HepG2 (cell line): ENCODE results near the gene IRF2BPL. TPM values are rescaled to one million over a fixed set of nuclear protein-coding genes. Genes with fewer than 3 reads are reported as not detected.

Source experiments
- BRD4 ChIP-seq: sonication (generic); formaldehyde crosslinking; IDR thresholded peaks from 2 replicates; pipeline ENCODE4 v1.4.0; 2020; ENCODE audit warnings: missing genetic modification reagents
- ETS1 ChIP-seq: sonication (generic); formaldehyde crosslinking; IDR thresholded peaks from 2 replicates; pipeline ENCODE4 v1.4.0; 2020; ENCODE audit warnings: missing genetic modification reagents
- FOXK1 ChIP-seq: sonication (generic); formaldehyde crosslinking; IDR thresholded peaks from 2 replicates; pipeline ENCODE4 v1.4.0; 2020; ENCODE audit warnings: low read depth, missing genetic modification reagents, borderline replicate concordance
- HNRNPH1 ChIP-seq: fragments of 200-400 bp; formaldehyde crosslinking; optimal IDR thresholded peaks from 2 replicates; pipeline ENCODE3; 2017; ENCODE audit warnings: mild to moderate bottlenecking, low read depth, low read length
- ISL2 ChIP-seq: sonication (generic); formaldehyde crosslinking; IDR thresholded peaks from 2 replicates; pipeline ENCODE4 v1.5.0; 2020; ENCODE audit warnings: missing genetic modification reagents
- KDM1A ChIP-seq: IDR thresholded peaks from 2 replicates; pipeline ENCODE4 v1.6.1; 2016; ENCODE audit warnings: missing compliant biosample characterization
- KDM6A ChIP-seq: IDR thresholded peaks from 2 replicates; pipeline ENCODE4 v1.6.1; 2016; ENCODE audit warnings: low read depth
- KLF11 ChIP-seq: IDR thresholded peaks from 2 replicates; pipeline ENCODE4 v1.6.1; 2016; ENCODE audit warnings: missing compliant biosample characterization
- MIER2 ChIP-seq: IDR thresholded peaks from 2 replicates; pipeline ENCODE4 v1.6.1; 2016; ENCODE audit warnings: missing biosample characterization, missing genetic modification reagents
- MIER3 ChIP-seq: IDR thresholded peaks from 2 replicates; pipeline ENCODE4 v1.6.1; 2016; ENCODE audit warnings: missing compliant biosample characterization, borderline replicate concordance
- NAIF1 ChIP-seq: sonication (generic); formaldehyde crosslinking; IDR thresholded peaks from 2 replicates; pipeline ENCODE4 v1.5.0; 2020; ENCODE audit warnings: mild to moderate bottlenecking, missing genetic modification reagents, borderline replicate concordance
- PHF8 ChIP-seq: sonication (generic); formaldehyde crosslinking; IDR thresholded peaks from 2 replicates; pipeline ENCODE4 v1.5.0; 2020; ENCODE audit warnings: missing genetic modification reagents
- PPARG ChIP-seq: conservative IDR thresholded peaks from 2 replicates; pipeline ENCODE4 v1.6.1; 2016; ENCODE audit warnings: missing biosample characterization, missing genetic modification reagents
- SIN3A ChIP-seq: IDR thresholded peaks from 2 replicates; pipeline ENCODE4 v1.6.1; 2011; ENCODE audit warnings: low read depth, mild to moderate bottlenecking, control low read depth, low read length, borderline replicate concordance
- SOX5 ChIP-seq: IDR thresholded peaks from 2 replicates; pipeline ENCODE4 v1.6.1; 2016; ENCODE audit warnings: borderline replicate concordance
- TFDP1 ChIP-seq: IDR thresholded peaks from 2 replicates; pipeline ENCODE4 v1.6.1; 2016; ENCODE audit warnings: missing compliant biosample characterization, missing genetic modification reagents, borderline replicate concordance
- ZFP90 ChIP-seq: sonication (generic); formaldehyde crosslinking; IDR thresholded peaks from 2 replicates; pipeline ENCODE4 v1.8.0; 2022; ENCODE audit warnings: missing genetic modification reagents, mild to moderate bottlenecking, inconsistent platforms, borderline replicate concordance
- ZIK1 ChIP-seq: sonication (generic); formaldehyde crosslinking; IDR thresholded peaks from 2 replicates; pipeline ENCODE4 v1.5.0; 2020; ENCODE audit warnings: mild to moderate bottlenecking, low read depth, missing genetic modification reagents, borderline replicate concordance
- ZKSCAN1 ChIP-seq: fragments of 150-350 bp; IDR thresholded peaks from 2 replicates; pipeline ENCODE4 v1.6.1; 2014; ENCODE audit warnings: low read length
- ZNF136 ChIP-seq: sonication (generic); formaldehyde crosslinking; IDR thresholded peaks from 2 replicates; pipeline ENCODE4 v1.8.1; 2022; ENCODE audit warnings: low read depth, mild to moderate bottlenecking, moderate library complexity, missing genetic modification reagents
- ZNF383 ChIP-seq: sonication (generic); formaldehyde crosslinking; IDR thresholded peaks from 2 replicates; pipeline ENCODE4 v1.4.0; 2020; ENCODE audit warnings: missing genetic modification reagents, mild to moderate bottlenecking, borderline replicate concordance
- ZNF441 ChIP-seq: sonication (generic); formaldehyde crosslinking; IDR thresholded peaks from 2 replicates; pipeline ENCODE4 v1.7.0; 2021; ENCODE audit warnings: missing genetic modification reagents, borderline replicate concordance
- ZNF670 ChIP-seq: sonication (generic); formaldehyde crosslinking; IDR thresholded peaks from 2 replicates; pipeline ENCODE4 v1.8.0; 2022; ENCODE audit warnings: mild to moderate bottlenecking, missing genetic modification reagents, borderline replicate concordance
- ZNF710 ChIP-seq: sonication (generic); formaldehyde crosslinking; IDR thresholded peaks from 2 replicates; pipeline ENCODE4 v1.5.0; 2020; ENCODE audit warnings: mild to moderate bottlenecking, missing genetic modification reagents, borderline replicate concordance
- ZNF746 ChIP-seq: sonication (generic); formaldehyde crosslinking; IDR thresholded peaks from 2 replicates; pipeline ENCODE4 v1.8.0; 2022; ENCODE audit warnings: mild to moderate bottlenecking, missing genetic modification reagents
- ZSCAN29 ChIP-seq: sonication (generic); formaldehyde crosslinking; conservative IDR thresholded peaks from 2 replicates; pipeline ENCODE4 v1.4.0; 2020; ENCODE audit warnings: mild to moderate bottlenecking, missing genetic modification reagents
- polyA plus RNA-seq, 8 experiments: library from polyadenylated mRNA; depleted of rRNA in 3 of 8; stranded (reverse) in 7 of 8; unstranded in 1 of 8; fragments of >200 nt; fragmentation: Illumina TruSeq in 4 of 8; extraction: Trizol in 4 of 8; gene quantifications; 2 replicates each; pipeline versions ENCODE4 v1.2.1 to v1.2.3, GENCODE V29; 2011 to 2016; ENCODE audit warnings: low read depth in 4 of 8, missing spikeins in 1 of 8, mixed read lengths in 1 of 8; ENCODE audit not compliant: insufficient read depth in 1 of 8
- total RNA-seq, 5 experiments: library from RNA; depleted of rRNA; stranded (reverse); fragments of >200 nt; fragmentation: Illumina TruSeq; extraction: Trizol; gene quantifications; 2 replicates each; pipeline ENCODE4 v1.2.3, GENCODE V29; 2016; ENCODE audit warnings: low read depth in 1 of 5

Gene IRF2BPL
- total and polyA plus RNA-seq, 2 of the 13 experiments (the other 11 are each of a cell fraction or from before 2014, with no cell fraction given), result 6.6 to 8.4 TPM

GRCh38 chr14:77028384-77029231 lies at the start of gene IRF2BPL (continued):
- TF ChIP-seq ZNF670 (peak; percentile 53; the same call in 1 of the 2 replicates), KDM1A (peak; percentile 36; the same call in 1 of the 2 replicates), BRD4 (CRISPR knock-in tag) (peak; percentile 64), ZFP90 (CRISPR knock-in tag) (peak; percentile 29; the same call in 1 of the 2 replicates), ZNF383 (CRISPR knock-in tag) (no peak), ZKSCAN1 (no peak), FOXK1 (peak; percentile 86; the same call in 1 of the 2 replicates), MIER3 (peak; percentile 92), NAIF1 (CRISPR knock-in tag) (peak; percentile 55; the same call in 1 of the 2 replicates), ZIK1 (CRISPR knock-in tag) (no peak), MIER2 (CRISPR knock-in tag) (peak; percentile 42; the same call in 1 of the 2 replicates), KLF11 (CRISPR knock-in tag) (0 out of 2 replicates have a peak, but pooled peaks have one; percentile 54), ZNF710 (peak; percentile 73; the same call in 1 of the 2 replicates), HNRNPH1 (no peak), KDM6A (CRISPR knock-in tag) (peak; percentile 86), ETS1 (CRISPR knock-in tag) (no peak), PPARG (CRISPR knock-in tag) (0 out of 2 replicates have a peak, but pooled peaks have one; percentile 56), ISL2 (peak; percentile 80; the same call in 1 of the 2 replicates), SOX5 (peak; percentile 56; the same call in 1 of the 2 replicates), SIN3A (peak; percentile 83; the same call in 1 of the 2 replicates), ZNF746 (peak; percentile 82; the same call in 1 of the 2 replicates), ZNF441 (CRISPR knock-in tag) (peak; percentile 29; the same call in 1 of the 2 replicates), ZSCAN29 (peak; percentile 81; the same call in 1 of the 2 replicates), PHF8 (CRISPR knock-in tag) (0 out of 2 replicates have a peak, but pooled peaks have one; percentile 27), ZNF136 (CRISPR knock-in tag) (0 out of 2 replicates have a peak, but pooled peaks have one; percentile 36), TFDP1 (peak; percentile 53; the same call in 1 of the 2 replicates)
